CD4-positive, alpha-beta T cell (primary cell): ENCODE data around the gene WDR54. TPM values are rescaled to one million over a fixed set of nuclear protein-coding genes. Genes with fewer than 3 reads are reported as not detected.
A peak's percentile ranks its signal among the peaks of the same experiment; 100 is the strongest.

ENCODE experiments used
- ATAC-seq: fragments of 200-7000 bp; cut with Tn5 transposase; one replicate; pipeline ENCODE4 v1.10.0; 2022; ENCODE audit warnings: mild to moderate bottlenecking; ENCODE audit not compliant: poor library complexity
- CTCF ChIA-PET: fragments of 350-600 bp; sonication (Branson Sonifier 250); formaldehyde crosslinking; loops from one replicate; lab custom pipeline; 2021; ENCODE audit warnings: antibody characterized with exemption, inconsistent platforms; lab: Charles Lee
- POLR2A ChIA-PET: fragments of 350-600 bp; sonication (Branson Sonifier 250); formaldehyde crosslinking; loops from one replicate; lab custom pipeline; 2021; ENCODE audit warnings: antibody characterized with exemption, inconsistent platforms; lab: Charles Lee
- DNase-seq, 14 experiments: peaks; one replicate each; pipeline ENCODE4 v3.0.0-alpha.2; 2013 to 2020; ENCODE audit warnings: mixed read lengths in 2 of 14
- H3K27ac ChIP-seq, 2 donors: one replicate each; pipeline versions ENCODE4 v1.5.1 to v1.7.0; 2013; ENCODE audit warnings: low read length in 2 of 2, low read depth in 1 of 2, mild to moderate bottlenecking in 1 of 2
- H3K27me3 ChIP-seq, 2 experiments: 1 replicate in 1 of 2; 2 replicates in 1 of 2; pipeline versions ENCODE4 v1.6.1 to v1.7.0; 2013; ENCODE audit warnings: low read length in 2 of 2, control low read depth in 1 of 2, mild to moderate bottlenecking in 1 of 2, moderate library complexity in 1 of 2; ENCODE audit not compliant: insufficient read depth in 2 of 2, control insufficient read depth in 1 of 2
- H3K36me3 ChIP-seq: one replicate; pipeline ENCODE4 v1.6.1; 2013; ENCODE audit warnings: low read length, control low read depth; ENCODE audit not compliant: insufficient read depth
- H3K4me1 ChIP-seq: one replicate; pipeline ENCODE4 v1.6.1; 2013; ENCODE audit warnings: low read length, control low read depth; ENCODE audit not compliant: insufficient read depth
- H3K4me3 ChIP-seq: one replicate; pipeline ENCODE4 v1.5.1; 2013; ENCODE audit warnings: mild to moderate bottlenecking, low read length, moderate library complexity
- H3K9me3 ChIP-seq, 2 experiments: 1 replicate in 1 of 2; 2 replicates in 1 of 2; pipeline versions ENCODE4 v1.6.1 to v1.7.0; 2013; ENCODE audit warnings: low read length in 2 of 2, mild to moderate bottlenecking in 2 of 2, control low read depth in 1 of 2, moderate library complexity in 1 of 2; ENCODE audit not compliant: control insufficient read depth in 1 of 2, insufficient read depth in 1 of 2
- H3K27ac Mint-ChIP-seq: one replicate; pipeline ENCODE4 v1.8.0; 2020; ENCODE audit warnings: mixed read lengths
- H3K27me3 Mint-ChIP-seq: one replicate; pipeline ENCODE4 v1.8.0; 2021; ENCODE audit warnings: mixed read lengths
- H3K36me3 Mint-ChIP-seq: one replicate; pipeline ENCODE4 v1.8.0; 2021; ENCODE audit warnings: low read depth, mixed read lengths
- H3K4me1 Mint-ChIP-seq: one replicate; pipeline ENCODE4 v1.8.0; 2021; ENCODE audit warnings: low read depth, mixed read lengths
- H3K4me3 Mint-ChIP-seq: one replicate; pipeline ENCODE4 v1.8.0; 2020; ENCODE audit warnings: mild to moderate bottlenecking, mixed read lengths
- H3K9me3 Mint-ChIP-seq: one replicate; pipeline ENCODE4 v1.8.0; 2020; ENCODE audit warnings: mixed read lengths
- intact Hi-C, 2 experiments: fragments of 100-400 bp; cut with DNase I in 1 of 2; cut with micrococcal nuclease in 1 of 2; formaldehyde crosslinking; loops; one replicate each; pipeline versions ENCODE4 v1.15.1 to v1.9.0; 2023 to 2025; cut with DNase I, micrococcal nuclease
- total RNA-seq, 174 experiments: library from RNA in 2 of 174; stranded (reverse) in 2 of 174; gene quantifications; one replicate each; pipeline ENCODE4 v1.2.3 and lab custom pipeline; 2021 to 2026
- TF ChIP-seq, protein P1 (sequence below): fragments of 200-600 bp; IDR thresholded peaks from one replicate; pipeline ENCODE4 v1.8.0; 2022; ENCODE audit warnings: antibody characterized with exemption, mild to moderate bottlenecking

WDR54 gene
- total RNA-seq, 2 experiments from 2014 or later: 21.7 to 25.1 TPM

DNA sequence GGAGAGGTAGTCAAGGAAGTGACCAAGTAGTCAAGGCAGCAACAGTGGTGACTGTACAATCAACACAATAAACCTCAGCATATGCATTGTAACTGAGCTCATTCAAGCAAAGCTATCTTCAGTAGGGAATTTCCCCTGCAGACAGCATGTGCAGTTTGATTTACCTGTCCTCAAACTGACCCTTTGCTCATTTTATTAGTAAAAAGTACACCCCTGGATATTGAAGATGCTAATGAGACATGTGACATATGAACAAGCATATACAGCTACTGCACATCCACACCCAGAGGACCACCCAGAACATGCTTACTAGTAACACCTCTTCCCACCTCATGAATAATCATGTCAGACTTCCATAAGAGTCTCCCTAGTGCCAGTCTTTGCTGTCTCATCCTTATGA is 15.5 kb upstream of the WDR54 start:
- TF ChIP-seq, protein P1, sequence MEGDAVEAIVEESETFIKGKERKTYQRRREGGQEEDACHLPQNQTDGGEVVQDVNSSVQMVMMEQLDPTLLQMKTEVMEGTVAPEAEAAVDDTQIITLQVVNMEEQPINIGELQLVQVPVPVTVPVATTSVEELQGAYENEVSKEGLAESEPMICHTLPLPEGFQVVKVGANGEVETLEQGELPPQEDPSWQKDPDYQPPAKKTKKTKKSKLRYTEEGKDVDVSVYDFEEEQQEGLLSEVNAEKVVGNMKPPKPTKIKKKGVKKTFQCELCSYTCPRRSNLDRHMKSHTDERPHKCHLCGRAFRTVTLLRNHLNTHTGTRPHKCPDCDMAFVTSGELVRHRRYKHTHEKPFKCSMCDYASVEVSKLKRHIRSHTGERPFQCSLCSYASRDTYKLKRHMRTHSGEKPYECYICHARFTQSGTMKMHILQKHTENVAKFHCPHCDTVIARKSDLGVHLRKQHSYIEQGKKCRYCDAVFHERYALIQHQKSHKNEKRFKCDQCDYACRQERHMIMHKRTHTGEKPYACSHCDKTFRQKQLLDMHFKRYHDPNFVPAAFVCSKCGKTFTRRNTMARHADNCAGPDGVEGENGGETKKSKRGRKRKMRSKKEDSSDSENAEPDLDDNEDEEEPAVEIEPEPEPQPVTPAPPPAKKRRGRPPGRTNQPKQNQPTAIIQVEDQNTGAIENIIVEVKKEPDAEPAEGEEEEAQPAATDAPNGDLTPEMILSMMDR: no peak
- Histone ChIP-seq H3K27ac (no peak overlapping the region), H3K36me3 (no peaks in the 10 kb centered on the region), H3K27me3 (no peaks in the 10 kb centered on the region), H3K4me3 (no peak overlapping the region), H3K9me3 (no peaks in the 10 kb centered on the region), H3K4me1 (no peaks in the 10 kb centered on the region)
- Mint-ChIP-seq H3K4me1 (no peaks in the 10 kb centered on the region), H3K36me3 (no peaks in the 10 kb centered on the region), H3K9me3 (no peaks in the 10 kb centered on the region), H3K27ac (no peak overlapping the region), H3K27me3 (peaks cover 13% of the 10 kb centered on the region), H3K4me3 (no peak overlapping the region)
- no peak for ATAC-seq
- intact Hi-C loops: no loop called here
- DNase-seq: no peak
- ChIA-PET POLR2A (no interaction called here), CTCF (interaction anchor here (0.6 kb wide), 1 partner anchor 540 kb away, joined by 4 read pairs; no protein-coding TSS in a partner anchor)

DNA sequence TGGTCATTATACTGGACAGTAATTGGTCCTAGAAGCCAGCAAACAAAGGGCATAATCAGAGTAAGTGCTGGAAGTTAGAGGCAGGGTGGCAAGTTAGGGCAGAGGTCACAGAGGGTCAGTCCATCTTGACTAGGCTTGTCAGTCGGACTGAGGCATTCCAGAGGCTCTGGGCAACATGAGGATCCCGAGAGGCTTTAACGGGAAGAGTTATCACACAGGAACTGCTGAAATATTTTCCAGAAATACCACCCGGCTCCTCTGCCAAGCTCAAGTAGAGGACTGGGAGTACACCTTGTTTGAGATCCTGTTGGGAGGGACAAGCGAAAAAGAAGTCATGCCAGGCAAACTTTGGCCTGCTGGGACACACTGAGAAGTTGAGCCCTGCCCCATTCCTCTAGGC is 13.8 kb upstream of the WDR54 start:
- DNase-seq (no peak), ATAC-seq (no peak)
- H3K27me3 ChIP-seq: no peaks in the 10 kb centered on the region
- H3K27ac Mint-ChIP-seq: no peak overlapping the region
- H3K27ac ChIP-seq: no peak overlapping the region
- TF ChIP-seq, protein P1: no peak
- H3K36me3 ChIP-seq: no peaks in the 10 kb centered on the region
- H3K4me1 Mint-ChIP-seq: no peaks in the 10 kb centered on the region
- no peak overlapping the region for H3K4me3 Mint-ChIP-seq
- intact Hi-C loops: no loop called here
- no peaks in the 10 kb centered on the region for H3K9me3 Mint-ChIP-seq
- ChIA-PET POLR2A (no interaction called here), CTCF (interaction anchor here (1.4 kb wide), 1 partner anchor 124 kb away, joined by 3 read pairs; no protein-coding TSS in a partner anchor)
- H3K9me3 ChIP-seq: no peaks in the 10 kb centered on the region
- H3K36me3 Mint-ChIP-seq: no peaks in the 10 kb centered on the region
- no peak overlapping the region for H3K4me3 ChIP-seq
- no peaks in the 10 kb centered on the region for H3K4me1 ChIP-seq
- peaks cover 13% of the 10 kb centered on the region for H3K27me3 Mint-ChIP-seq

DNA sequence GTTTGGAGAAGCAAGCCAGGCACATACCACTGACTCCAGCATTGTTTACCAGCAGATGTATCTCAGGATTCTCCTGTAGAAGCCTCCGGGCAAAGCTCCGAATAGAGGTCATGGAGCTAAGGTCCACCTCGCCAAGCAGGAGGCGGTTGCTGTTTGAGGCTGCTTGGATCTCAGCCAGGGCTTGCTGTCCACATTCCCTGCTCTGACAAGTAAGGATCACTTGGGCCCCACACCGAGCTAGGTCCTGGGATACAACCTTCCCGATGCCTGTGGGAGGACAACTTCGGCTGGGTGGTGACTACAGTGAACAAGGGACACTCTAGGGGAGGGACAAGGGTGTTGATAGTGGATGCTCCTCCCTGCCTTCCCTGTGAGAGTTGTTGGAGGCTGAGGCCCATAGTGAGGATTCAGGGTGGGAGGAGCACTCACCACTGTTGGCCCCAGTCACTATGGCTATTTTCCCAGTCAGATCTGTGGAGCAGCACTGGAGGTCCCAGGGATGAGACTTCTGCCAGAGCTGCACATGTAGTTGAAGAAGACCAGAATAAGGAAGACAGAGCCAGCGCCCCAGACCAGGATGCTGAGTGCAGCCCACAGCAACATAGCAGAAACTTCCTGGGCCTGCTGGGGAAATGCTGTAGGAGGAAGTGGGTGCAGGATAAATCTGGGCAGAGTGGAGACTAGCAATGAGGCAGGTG is 8.4 kb upstream of the WDR54 start:
- TF ChIP-seq, protein P1: no peak
- Mint-ChIP-seq H3K27me3 (peaks cover 7% of the 10 kb centered on the region), H3K36me3 (no peaks in the 10 kb centered on the region), H3K9me3 (no peaks in the 10 kb centered on the region), H3K4me3 (peak overlapping the region; percentile 68), H3K27ac (peak overlapping the region; percentile 61), H3K4me1 (peaks cover 30% of the 10 kb centered on the region)
- peaks cover 0 to 11% of the 10 kb centered on the region in 2 experiments for H3K9me3 ChIP-seq
- H3K4me1 ChIP-seq: peaks cover 25% of the 10 kb centered on the region
- DNase-seq (no peak), ATAC-seq (no peak)
- intact Hi-C loops: loop anchor here in 1 of 2 experiments (2.0 kb wide), 1 partner anchor 18 kb away; no protein-coding TSS in a partner anchor
- peaks cover 0 to 16% of the 10 kb centered on the region in 2 experiments for H3K27me3 ChIP-seq
- POLR2A ChIA-PET: interaction anchor here (0.8 kb wide), 1 partner anchor 10 kb away, joined by 3 read pairs; no protein-coding TSS in a partner anchor
- no peak overlapping the region for H3K4me3 ChIP-seq
- CTCF ChIA-PET: no interaction called here
- H3K36me3 ChIP-seq: no peaks in the 10 kb centered on the region
- no peak overlapping the region for H3K27ac ChIP-seq
